Endothelial cell of umbilical vein (primary cell): ENCODE results near the gene C9orf152. TPM values are rescaled to one million over a fixed set of nuclear protein-coding genes. Genes with fewer than 3 reads are reported as not detected.

Source experiments
- BruUV-seq: library from RNA; stranded (reverse); fragments of 400-500 nt; replicated peaks from 2 replicates; lab custom pipeline; 2021; lab: Mats Ljungman, UMichigan
- CTCF ChIA-PET: fragments of 300-600, 350-600 bp; sonication (Branson Sonifier 250); formaldehyde crosslinking; loops from one replicate; lab custom pipeline; 2021; ENCODE audit warnings: antibody characterized with exemption, inconsistent platforms; lab: Charles Lee
- POLR2A ChIA-PET: fragments of 300-600, 350-600 bp; sonication (Branson Sonifier 250); formaldehyde crosslinking; loops from one replicate; lab custom pipeline; 2021; ENCODE audit warnings: antibody characterized with exemption, inconsistent platforms; lab: Charles Lee
- DNase-seq: peaks from one replicate; pipeline ENCODE4 v3.0.0-alpha.2; 2011; ENCODE audit warnings: low read depth, low spot score
- FAIRE-seq: peaks from 2 replicates; lab custom pipeline; 2011; peaks lifted over from hg19 to GRCh38; lab: Jason Lieb, UNC
- H2AFZ ChIP-seq: 2 replicates; pipeline ENCODE4 v1.6.0; 2012; ENCODE audit warnings: low read depth, low read length, control low read depth, inconsistent platforms
- H3K27ac ChIP-seq: 2 replicates; pipeline ENCODE4 v1.5.1; 2011; ENCODE audit warnings: low read depth, mild to moderate bottlenecking, control low read depth, low read length, moderate library complexity; ENCODE audit not compliant: insufficient read depth
- H3K27me3 ChIP-seq, 2 experiments: 2 replicates each; pipeline versions ENCODE4 v1.6.0 to v1.6.1; 2011; ENCODE audit warnings: low read length in 2 of 2, mixed read lengths in 1 of 2; ENCODE audit not compliant: control insufficient read depth in 2 of 2, insufficient read depth in 2 of 2
- H3K36me3 ChIP-seq, 2 experiments: 2 replicates in 1 of 2; 3 replicates in 1 of 2; pipeline ENCODE4 v1.5.1; 2011; ENCODE audit warnings: low read length in 2 of 2, mild to moderate bottlenecking in 1 of 2, moderate library complexity in 1 of 2; ENCODE audit not compliant: control insufficient read depth in 2 of 2, insufficient read depth in 2 of 2; ENCODE audit errors: extremely low read depth in 1 of 2
- H3K4me1 ChIP-seq: 3 replicates; pipeline ENCODE4 v1.5.1; 2011; ENCODE audit warnings: mild to moderate bottlenecking, low read length; ENCODE audit not compliant: control insufficient read depth, insufficient read depth; ENCODE audit errors: extremely low read depth
- H3K4me2 ChIP-seq: 2 replicates; pipeline ENCODE4 v1.6.1; 2011; ENCODE audit warnings: low read length, control low read depth, mixed read lengths; ENCODE audit not compliant: insufficient read depth
- H3K4me3 ChIP-seq, 3 experiments: fragments of 200-600 bp in 1 of 3; sonication (generic), shearing (Covaris generic) in 1 of 3; replicated peaks in 1 of 3; 2 replicates each; pipeline ENCODE4 v1.5.1; 2011 to 2016; ENCODE audit warnings: control low read depth in 3 of 3, low read length in 3 of 3, mild to moderate bottlenecking in 2 of 3, inconsistent platforms in 1 of 3, low read depth in 1 of 3, moderate library complexity in 1 of 3; ENCODE audit not compliant: insufficient read depth in 1 of 3
- H3K79me2 ChIP-seq: 2 replicates; pipeline ENCODE4 v1.6.0; 2012; ENCODE audit warnings: low read length, inconsistent platforms; ENCODE audit not compliant: control insufficient read depth, insufficient read depth
- H3K9ac ChIP-seq: replicated peaks from 2 replicates; pipeline ENCODE3; 2011; ENCODE audit warnings: low read length, control low read depth; ENCODE audit not compliant: insufficient read depth; ENCODE audit errors: extremely low read depth
- H3K9me1 ChIP-seq: replicated peaks from 3 replicates; pipeline ENCODE4 v1.6.0; 2011; ENCODE audit warnings: mild to moderate bottlenecking, low read length; ENCODE audit not compliant: control insufficient read depth, insufficient read depth; ENCODE audit errors: extremely low read depth
- H3K9me3 ChIP-seq: replicated peaks from 2 replicates; pipeline ENCODE4 v1.5.1; 2012; ENCODE audit warnings: low read length, inconsistent platforms; ENCODE audit not compliant: control insufficient read depth, insufficient read depth
- H4K20me1 ChIP-seq: replicated peaks from 2 replicates; pipeline ENCODE3; 2011; ENCODE audit warnings: mild to moderate bottlenecking, low read length; ENCODE audit not compliant: control insufficient read depth, insufficient read depth; ENCODE audit errors: extremely low read depth
- CTCF ChIP-seq, 2 donors: IDR thresholded peaks; 1 replicate in 1 of 2; 2 replicates in 1 of 2; pipeline ENCODE4 v1.5.1; 2011; ENCODE audit warnings: low read length in 2 of 2, mild to moderate bottlenecking in 2 of 2, moderate library complexity in 2 of 2, control low read depth in 1 of 2, inconsistent platforms in 1 of 2, low read depth in 1 of 2; ENCODE audit not compliant: insufficient read depth in 1 of 2; ENCODE audit errors: extremely low read depth in 1 of 2
- EZH2 ChIP-seq: IDR thresholded peaks from 2 replicates; pipeline ENCODE4 v1.6.1; 2012; ENCODE audit warnings: borderline replicate concordance, low read depth, mild to moderate bottlenecking, moderate library complexity, low read length, inconsistent platforms; ENCODE audit not compliant: severe bottlenecking
- FOS ChIP-seq: IDR thresholded peaks from 2 replicates; pipeline ENCODE4 v1.6.1; 2011; ENCODE audit warnings: mild to moderate bottlenecking, low read length, moderate library complexity, borderline replicate concordance; ENCODE audit not compliant: insufficient read depth
- GATA2 ChIP-seq: IDR thresholded peaks from 2 replicates; pipeline ENCODE4 v1.7.0; 2011; ENCODE audit warnings: low read depth, mild to moderate bottlenecking, moderate library complexity, mixed read lengths, low read length; ENCODE audit not compliant: insufficient read length, insufficient read depth
- JUN ChIP-seq: IDR thresholded peaks from 2 replicates; pipeline ENCODE4 v1.6.1; 2011; ENCODE audit warnings: borderline replicate concordance, low read depth; ENCODE audit not compliant: insufficient read length, insufficient read depth
- MYC ChIP-seq: IDR thresholded peaks from one replicate; pipeline ENCODE4 v1.6.1; 2011; ENCODE audit warnings: mild to moderate bottlenecking, low read depth, low read length
- POLR2A ChIP-seq: IDR thresholded peaks from 2 replicates; pipeline ENCODE4 v1.6.1; 2012; ENCODE audit warnings: low read depth, mild to moderate bottlenecking, control low read depth, low read length
- POLR2AphosphoS5 ChIP-seq: IDR thresholded peaks from 2 replicates; pipeline ENCODE4 v1.6.1; 2012; ENCODE audit warnings: low read depth, mild to moderate bottlenecking, control low read depth, low read length, moderate library complexity; ENCODE audit not compliant: insufficient read depth
- dilution Hi-C: fragments of 300-500 bp; cut with MboI; formaldehyde crosslinking; loops from one replicate; pipeline ENCODE4 v1.15.0; 2019; ENCODE audit warnings: low sequenced_read_pairs; ENCODE audit not compliant: extremely low pct_ligation_motif_present
- intact Hi-C: fragments of 100-400 bp; cut with micrococcal nuclease; formaldehyde crosslinking; loops from one replicate; pipeline ENCODE4 v1.10.0; 2022
- polyA plus RNA-seq, 4 experiments: library from polyadenylated mRNA; depleted of rRNA in 3 of 4; stranded (reverse) in 3 of 4; unstranded in 1 of 4; fragments of >200 nt; gene quantifications; 2 replicates each; pipeline versions ENCODE4 v1.2.1 to v1.2.3, GENCODE V29; 2011 to 2012; ENCODE audit warnings: missing spikeins in 1 of 4
- total RNA-seq: library from RNA; stranded (reverse); gene quantifications from 2 replicates; pipeline ENCODE4 v1.2.3, GENCODE V29; 2021
- TF ChIP-seq, protein P1 (sequence below): IDR thresholded peaks from 2 replicates; pipeline ENCODE4 v1.6.1; 2011; ENCODE audit not compliant: insufficient read depth, insufficient read length

The C9orf152 gene
- total and polyA plus RNA-seq, 2 donors (not counting 3 experiments of a cell fraction or from before 2014, with no cell fraction given), result not detected

DNA sequence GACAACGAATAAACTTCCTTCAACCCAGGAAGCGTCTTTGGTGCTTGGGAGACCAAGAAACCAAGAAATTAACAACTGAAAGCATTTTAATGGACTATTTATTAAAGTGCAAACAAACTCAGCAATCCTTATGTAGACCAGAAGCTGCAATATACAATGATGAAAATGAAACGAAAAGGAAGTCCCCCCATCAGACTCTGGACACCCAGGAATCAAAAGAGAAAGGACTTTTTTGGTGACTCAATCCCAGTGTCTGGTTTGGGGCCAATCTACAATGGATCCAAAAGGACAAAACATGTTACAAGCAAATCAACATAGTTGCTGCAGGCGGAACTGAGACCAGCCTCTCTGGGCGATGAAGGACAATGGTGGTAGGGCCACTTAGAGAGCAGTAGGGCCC lies 39.5 kb downstream of the C9orf152 start:
- H3K27me3 ChIP-seq, result no peaks in the 10 kb centered on the region
- DNase-seq, result no peak
- no peak overlapping the region for H3K9ac ChIP-seq
- H3K79me2 ChIP-seq, result peaks cover 53% of the 10 kb centered on the region
- H3K9me3 ChIP-seq, result no peaks in the 10 kb centered on the region
- ChIA-PET CTCF (no interaction called here), POLR2A (no interaction called here)
- H4K20me1 ChIP-seq, result peaks cover under 1% of the 10 kb centered on the region
- no peak overlapping the region for H3K27ac ChIP-seq
- H3K4me3 ChIP-seq, result no peak overlapping the region
- intact Hi-C loops, result no loop called here
- H3K36me3 ChIP-seq, result peaks cover 16 to 27% of the 10 kb centered on the region in 2 experiments
- BruUV-seq, result no TSS peak
- no peak overlapping the region for H2AFZ ChIP-seq
- TF ChIP-seq GATA2, result no peak
- TF ChIP-seq FOS, result no peak
- no peak for TF ChIP-seq POLR2AphosphoS5
- TF ChIP-seq, protein P1, sequence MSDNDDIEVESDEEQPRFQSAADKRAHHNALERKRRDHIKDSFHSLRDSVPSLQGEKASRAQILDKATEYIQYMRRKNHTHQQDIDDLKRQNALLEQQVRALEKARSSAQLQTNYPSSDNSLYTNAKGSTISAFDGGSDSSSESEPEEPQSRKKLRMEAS, result no peak
- H3K4me1 ChIP-seq, result peaks cover 4% of the 10 kb centered on the region
- no peaks in the 10 kb centered on the region for H3K9me1 ChIP-seq
- no peak overlapping the region for H3K4me2 ChIP-seq
- no peak for FAIRE-seq
- dilution Hi-C loops, result loop anchor here (25.0 kb wide), 1 partner anchor 256 kb away; no protein-coding TSS in a partner anchor

- no TSS peak for BruUV-seq
- DNase-seq (no peak), FAIRE-seq (no peak)
- Histone ChIP-seq H3K9me1 (no peaks in the 10 kb centered on the region), H3K4me2 (no peak overlapping the region), H3K9ac (no peak overlapping the region), H2AFZ (no peak overlapping the region), H3K36me3 (peaks cover 8 to 15% of the 10 kb centered on the region in 2 experiments), H3K4me1 (peaks cover 12% of the 10 kb centered on the region), H4K20me1 (peaks cover 8% of the 10 kb centered on the region), H3K4me3 (no peak overlapping the region), H3K27me3 (no peaks in the 10 kb centered on the region), H3K27ac (no peak overlapping the region), H3K9me3 (no peaks in the 10 kb centered on the region), H3K79me2 (peaks cover 97% of the 10 kb centered on the region)
- intact Hi-C loops, result no loop called here
- ChIA-PET POLR2A (no interaction called here), CTCF (interaction anchor here (0.9 to 1.2 kb wide), 2 partner anchors 25 to 259 kb away, joined by 3 read pairs; no protein-coding TSS in a partner anchor)
- dilution Hi-C loops, result loop anchor here (25.0 kb wide), 1 partner anchor 250 kb away; no protein-coding TSS in a partner anchor
- TF ChIP-seq POLR2AphosphoS5 (no peak), CTCF (IDR thresholded peaks at IDR 0.05; ENCODE audit: extremely low read depth in 1 of 2, insufficient read depth in 1 of 2, low read depth in 1 of 2, low read length in 2 of 2) (no peak), FOS (no peak), MYC (no peak), JUN (no peak), GATA2 (no peak), POLR2A (no peak), EZH2 (no peak)
- TF ChIP-seq, protein P1, result no peak
Measured at GRCh38 chr9:110161940-110162339, 46.0 kb downstream of the C9orf152 start.
